DND-41 (cell line): ENCODE data around the gene LYST.

Experiments used
- ATAC-seq: fragments of 200-7000 bp; cut with Tn5 transposase; 3 replicates; pipeline ENCODE4 v1.9.1; 2021; ENCODE audit warnings: low read depth; ENCODE audit not compliant: insufficient read depth
- DNase-seq: peaks from one replicate; pipeline ENCODE4 v3.0.0-alpha.2; 2020
- H2AFZ ChIP-seq: 2 replicates; pipeline ENCODE4 v1.6.0; 2012; ENCODE audit warnings: low read depth, low read length
- H3K27ac ChIP-seq: 2 replicates; pipeline ENCODE4 v1.5.1; 2012; ENCODE audit warnings: low read length, inconsistent platforms
- H3K27me3 ChIP-seq: fragments of 200-600 bp; sonication (generic); 2 replicates; pipeline ENCODE4 v1.6.0; 2012; ENCODE audit warnings: low read length, mild to moderate bottlenecking, inconsistent platforms; ENCODE audit not compliant: insufficient read depth, poor library complexity
- H3K36me3 ChIP-seq: 2 replicates; pipeline ENCODE4 v1.5.1; 2012; ENCODE audit warnings: low read length, inconsistent platforms; ENCODE audit not compliant: insufficient read depth
- H3K4me1 ChIP-seq: 2 replicates; pipeline ENCODE4 v1.5.1; 2012; ENCODE audit warnings: mild to moderate bottlenecking, low read length; ENCODE audit not compliant: insufficient read depth
- H3K4me2 ChIP-seq: 2 replicates; pipeline ENCODE4 v1.6.0; 2012; ENCODE audit warnings: mild to moderate bottlenecking, moderate library complexity, low read length, inconsistent platforms; ENCODE audit not compliant: insufficient read depth
- H3K4me3 ChIP-seq, 2 experiments: fragments of 200-600 bp in 1 of 2; shearing (Covaris generic) in 1 of 2; 2 replicates each; pipeline ENCODE4 v1.5.1; 2012 to 2016; ENCODE audit warnings: inconsistent platforms in 2 of 2, low read length in 2 of 2, mild to moderate bottlenecking in 2 of 2, low read depth in 1 of 2, moderate library complexity in 1 of 2
- H3K79me2 ChIP-seq: 2 replicates; pipeline ENCODE4 v1.6.0; 2012; ENCODE audit warnings: low read length, inconsistent platforms; ENCODE audit not compliant: insufficient read depth
- H3K9ac ChIP-seq: 2 replicates; pipeline ENCODE4 v1.6.0; 2012; ENCODE audit warnings: low read depth, mild to moderate bottlenecking, inconsistent platforms, low read length, moderate library complexity
- H3K9me3 ChIP-seq: 2 replicates; pipeline ENCODE4 v1.5.1; 2012; ENCODE audit warnings: low read length, moderate library complexity, mild to moderate bottlenecking, inconsistent platforms; ENCODE audit not compliant: insufficient read depth, severe bottlenecking
- H4K20me1 ChIP-seq: 2 replicates; pipeline ENCODE4 v1.6.0; 2012; ENCODE audit warnings: low read length; ENCODE audit not compliant: insufficient read depth
- CTCF ChIP-seq: IDR thresholded peaks from 2 replicates; pipeline ENCODE4 v1.5.1; 2012; ENCODE audit warnings: borderline replicate concordance, low read length, moderate library complexity, mild to moderate bottlenecking; ENCODE audit not compliant: poor library complexity, severe bottlenecking; ENCODE audit errors: extremely low read depth
- EZH2 ChIP-seq: IDR thresholded peaks from 3 replicates; pipeline ENCODE4 v1.6.1; 2012; ENCODE audit warnings: borderline replicate concordance, low read depth, mild to moderate bottlenecking, moderate library complexity, low read length, inconsistent platforms; ENCODE audit not compliant: severe bottlenecking

LYST gene

GRCh38 chr1:235767795-235768194 is 98.9 kb downstream of the LYST start:
- no peak overlapping the region for H3K9ac ChIP-seq
- no peaks in the 10 kb centered on the region for H3K79me2 ChIP-seq
- no peaks in the 10 kb centered on the region for H3K27me3 ChIP-seq
- H2AFZ ChIP-seq: no peak overlapping the region
- H3K4me2 ChIP-seq: no peak overlapping the region
- no peak overlapping the region for H3K4me3 ChIP-seq
- no peaks in the 10 kb centered on the region for H4K20me1 ChIP-seq
- ATAC-seq (no peak), DNase-seq (no peak)
- H3K9me3 ChIP-seq: no peaks in the 10 kb centered on the region
- TF ChIP-seq CTCF (no peak), EZH2 (no peak)
- no peak overlapping the region for H3K27ac ChIP-seq
- no peaks in the 10 kb centered on the region for H3K4me1 ChIP-seq
- no peaks in the 10 kb centered on the region for H3K36me3 ChIP-seq

- Histone ChIP-seq H3K9me3 (no peaks in the 10 kb centered on the region), H3K4me1 (no peaks in the 10 kb centered on the region), H3K27me3 (no peaks in the 10 kb centered on the region), H3K36me3 (no peaks in the 10 kb centered on the region), H3K9ac (no peak overlapping the region), H2AFZ (no peak overlapping the region), H3K27ac (no peak overlapping the region), H4K20me1 (no peaks in the 10 kb centered on the region), H3K4me3 (no peak overlapping the region), H3K4me2 (no peak overlapping the region), H3K79me2 (no peaks in the 10 kb centered on the region)
- ATAC-seq (no peak), DNase-seq (no peak)
- no peak for TF ChIP-seq EZH2
- no peak for TF ChIP-seq CTCF
Measured at GRCh38 chr1:235766794-235767285, 99.9 kb downstream of the LYST start.

GRCh38 chr1:235763962-235764361 is 102.7 kb downstream of the LYST start:
- Histone ChIP-seq H3K9ac (no peak overlapping the region), H3K79me2 (no peaks in the 10 kb centered on the region), H3K4me1 (no peaks in the 10 kb centered on the region), H3K4me2 (no peak overlapping the region), H3K36me3 (no peaks in the 10 kb centered on the region), H2AFZ (no peak overlapping the region), H3K9me3 (no peaks in the 10 kb centered on the region), H3K27ac (no peak overlapping the region), H4K20me1 (no peaks in the 10 kb centered on the region), H3K27me3 (no peaks in the 10 kb centered on the region), H3K4me3 (no peak overlapping the region)
- ATAC-seq (no peak), DNase-seq (no peak)
- no peak for TF ChIP-seq EZH2

- ATAC-seq (no peak), DNase-seq (no peak)
- no peaks in the 10 kb centered on the region for H3K36me3 ChIP-seq
- H3K9ac ChIP-seq: no peak overlapping the region
- H3K4me3 ChIP-seq: no peak overlapping the region
- TF ChIP-seq EZH2 (no peak), CTCF (no peak)
- no peaks in the 10 kb centered on the region for H3K27me3 ChIP-seq
- no peaks in the 10 kb centered on the region for H4K20me1 ChIP-seq
- no peaks in the 10 kb centered on the region for H3K9me3 ChIP-seq
- H3K27ac ChIP-seq: no peak overlapping the region
- no peak overlapping the region for H3K4me2 ChIP-seq
- no peaks in the 10 kb centered on the region for H3K79me2 ChIP-seq
- no peak overlapping the region for H2AFZ ChIP-seq
- H3K4me1 ChIP-seq: no peaks in the 10 kb centered on the region
Measured at GRCh38 chr1:235759336-235759735, 107.4 kb downstream of the LYST start.
